Natural killer cell (primary cell): Measurements from ENCODE around the gene CMTM1. TPM values are rescaled to one million over a fixed set of nuclear protein-coding genes. Genes with fewer than 3 reads are reported as not detected.
A peak's percentile ranks its signal among the peaks of the same experiment; 100 is the strongest.

ENCODE experiments used
- ATAC-seq, 3 donors: fragments of 150-1000 bp in 2 of 3; fragments of 200-7000 bp in 1 of 3; cut with Tn5 transposase; 1 replicate in 1 of 3; 2 replicates in 2 of 3; pipeline ENCODE4 v1.10.0; 2021; ENCODE audit warnings: mild to moderate bottlenecking in 2 of 3, moderate library complexity in 2 of 3
- DNase-seq, 2 donors: peaks; one replicate each; pipeline versions ENCODE4 v3.0.0 to v3.0.0-alpha.2; 2013 to 2021; ENCODE audit warnings: mixed read lengths in 1 of 2
- H3K27ac ChIP-seq: one replicate; pipeline ENCODE4 v1.5.1; 2013; ENCODE audit warnings: mild to moderate bottlenecking, low read length
- H3K27me3 ChIP-seq: one replicate; pipeline ENCODE4 v1.6.1; 2013; ENCODE audit warnings: low read length; ENCODE audit not compliant: control insufficient read depth, insufficient read depth
- H3K36me3 ChIP-seq: one replicate; pipeline ENCODE4 v1.6.1; 2013; ENCODE audit warnings: low read length; ENCODE audit not compliant: control insufficient read depth, insufficient read depth
- H3K4me1 ChIP-seq: one replicate; pipeline ENCODE4 v1.6.1; 2013; ENCODE audit warnings: low read length; ENCODE audit not compliant: control insufficient read depth, insufficient read depth
- H3K4me3 ChIP-seq: one replicate; pipeline ENCODE4 v1.5.1; 2013; ENCODE audit warnings: low read length
- H3K9me3 ChIP-seq: one replicate; pipeline ENCODE4 v1.6.1; 2013; ENCODE audit warnings: low read length; ENCODE audit not compliant: control insufficient read depth, insufficient read depth
- H3K27ac Mint-ChIP-seq, 2 donors: one replicate each; pipeline ENCODE4 v1.8.0; 2022; ENCODE audit warnings: mild to moderate bottlenecking in 2 of 2, mixed read lengths in 2 of 2, moderate library complexity in 1 of 2
- H3K27me3 Mint-ChIP-seq, 2 donors: one replicate each; pipeline ENCODE4 v1.8.0; 2022; ENCODE audit warnings: low read depth in 2 of 2, mixed read lengths in 2 of 2
- H3K36me3 Mint-ChIP-seq: one replicate; pipeline ENCODE4 v1.8.0; 2022; ENCODE audit warnings: mixed read lengths
- H3K4me1 Mint-ChIP-seq, 2 donors: one replicate each; pipeline ENCODE4 v1.8.0; 2022; ENCODE audit warnings: mixed read lengths in 2 of 2
- H3K4me3 Mint-ChIP-seq: one replicate; pipeline ENCODE4 v1.8.0; 2022; ENCODE audit warnings: mild to moderate bottlenecking, moderate library complexity, mixed read lengths
- H3K9me3 Mint-ChIP-seq, 2 donors: one replicate each; pipeline ENCODE4 v1.8.0; 2022; ENCODE audit warnings: mixed read lengths in 2 of 2
- CTCF ChIP-seq: fragments of 200-600 bp; IDR thresholded peaks from one replicate; pipeline ENCODE4 v1.8.0; 2022; ENCODE audit warnings: antibody characterized with exemption
- WGBS: methylation state at CpG from one replicate; pipeline ENCODE4 v1.1.7; 2013; ENCODE audit warnings: missing lambda C conversion rate; ENCODE audit not compliant: insufficient coverage; 5-methylcytosine and 5-hydroxymethylcytosine counted together
- intact Hi-C: fragments of 100-400 bp; cut with micrococcal nuclease; formaldehyde crosslinking; loops from one replicate; pipeline ENCODE4 v1.14.2; 2022
- total RNA-seq, 4 donors: library from RNA; stranded (reverse); fragments of 120-200 nt in 1 of 4; gene quantifications; one replicate each; pipeline versions ENCODE4 v1.2.3 to v1.2.4, GENCODE V29; 2013 to 2022

The CMTM1 gene
- total RNA-seq, 3 donors from 2014 or later (not counting 1 experiment from before 2014, with no cell fraction given) = 4.4 to 8.5 (median 7.8) TPM

DNA sequence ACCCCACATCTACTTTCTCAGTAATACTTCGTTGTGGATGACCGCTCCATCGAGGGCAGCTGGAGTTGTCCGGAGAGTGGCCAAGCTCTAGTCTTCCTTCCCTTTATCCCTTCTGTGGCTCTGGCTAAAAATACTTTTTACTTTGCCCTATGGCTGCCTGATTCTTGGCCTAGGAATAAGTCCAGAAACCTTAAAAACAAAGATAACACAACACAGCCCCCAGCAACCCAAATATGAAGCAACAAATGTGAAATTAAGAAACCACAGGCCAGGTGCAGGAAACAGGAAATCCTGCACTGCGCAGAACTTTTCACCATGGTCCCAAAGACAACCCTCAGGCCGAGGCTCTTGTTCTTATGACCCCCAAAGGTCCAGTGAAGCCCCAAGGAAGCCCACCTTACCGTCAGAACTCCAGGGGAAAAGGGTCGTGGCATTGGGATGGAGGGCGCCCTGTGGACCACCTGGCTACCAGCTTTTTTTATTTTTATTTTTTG, 42.3 kb upstream of the CMTM1 start:
- DNase-seq = peak in 1 of 2 donors; percentile 77

DNA sequence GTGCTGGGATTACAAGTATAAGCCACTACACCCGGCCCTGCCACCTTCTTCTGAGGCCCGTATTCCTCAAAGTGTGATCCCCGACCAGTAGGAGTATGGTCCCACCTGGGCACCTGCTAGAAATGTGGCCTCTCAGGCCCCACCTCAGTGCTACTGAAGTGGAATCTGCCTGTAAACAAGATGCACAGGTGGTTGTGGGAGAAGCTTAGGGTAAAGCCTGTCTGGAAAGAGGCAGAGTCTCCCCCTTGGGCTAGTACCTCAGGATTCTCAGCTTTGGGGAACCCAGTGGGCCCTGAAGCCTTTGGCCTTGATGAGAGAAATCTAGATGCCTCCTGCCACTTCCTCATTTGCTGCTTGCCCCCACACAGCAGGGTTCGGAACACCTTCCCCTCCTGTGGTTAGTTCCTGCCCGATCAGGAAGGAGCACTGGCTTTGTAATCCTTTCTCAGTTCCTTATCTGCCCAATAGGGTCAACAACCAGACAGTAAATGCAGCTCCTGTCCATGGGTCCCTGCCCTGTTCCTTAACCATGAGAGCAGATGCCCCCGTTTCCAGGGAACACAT, 41.6 kb upstream of the CMTM1 start:
- H3K27ac ChIP-seq = peak overlapping the region; percentile 87
- DNase-seq = peak in 1 of 2 donors; percentile 54
- Mint-ChIP-seq H3K36me3 (no peaks in the 10 kb centered on the region), H3K9me3 (no peaks in the 10 kb centered on the region), H3K27ac (peak overlapping the region; percentile 91 to 99), H3K4me3 (peak overlapping the region; percentile 61), H3K27me3 (no peaks in the 10 kb centered on the region), H3K4me1 (peaks cover 61 to 66% of the 10 kb centered on the region in 2 donors)
- ATAC-seq = peak; percentile 19 to 74 (median 22)
- H3K27me3 ChIP-seq = no peaks in the 10 kb centered on the region
- no peak for TF ChIP-seq CTCF
- peaks cover 77% of the 10 kb centered on the region for H3K4me1 ChIP-seq
- H3K4me3 ChIP-seq = no peak overlapping the region
- 19% methylated on average over 6 of the region's 6 CpGs for WGBS
- intact Hi-C loops = no loop called here
- H3K9me3 ChIP-seq = no peaks in the 10 kb centered on the region
- peaks cover 3% of the 10 kb centered on the region for H3K36me3 ChIP-seq

More for the DNA sequence above, 42.3 kb upstream of the CMTM1 start:
- Mint-ChIP-seq H3K4me3 (peak overlapping the region; percentile 84), H3K27me3 (no peaks in the 10 kb centered on the region), H3K4me1 (peaks cover 66 to 71% of the 10 kb centered on the region in 2 donors), H3K27ac (peak overlapping the region; percentile 91 to 99), H3K36me3 (no peaks in the 10 kb centered on the region), H3K9me3 (no peaks in the 10 kb centered on the region)
- peak overlapping the region; percentile 87 for H3K27ac ChIP-seq
- peaks cover 84% of the 10 kb centered on the region for H3K4me1 ChIP-seq
- WGBS = 17% methylated on average over 9 of the region's 9 CpGs
- intact Hi-C loops = no loop called here
- no peak for TF ChIP-seq CTCF
- peaks cover 3% of the 10 kb centered on the region for H3K36me3 ChIP-seq
- peak overlapping the region; percentile 1 for H3K4me3 ChIP-seq
- no peaks in the 10 kb centered on the region for H3K9me3 ChIP-seq
- no peaks in the 10 kb centered on the region for H3K27me3 ChIP-seq
- peak; percentile 47 to 58 (median 53) for ATAC-seq

GRCh38 chr16:66525396-66526180, 40.7 kb upstream of the CMTM1 start:
- no peaks in the 10 kb centered on the region for H3K27me3 ChIP-seq
- H3K36me3 ChIP-seq = peaks cover 3% of the 10 kb centered on the region
- no peaks in the 10 kb centered on the region for H3K9me3 Mint-ChIP-seq
- no peaks in the 10 kb centered on the region for H3K36me3 Mint-ChIP-seq
- peak overlapping the region; percentile 61 for H3K4me3 Mint-ChIP-seq
- no peak overlapping the region for H3K4me3 ChIP-seq
- no peak for TF ChIP-seq CTCF
- peak in 2 of 3 donors; percentile 35 to 69 for ATAC-seq
- 62% methylated on average over 9 of the region's 9 CpGs for WGBS
- intact Hi-C loops = no loop called here
- H3K4me1 Mint-ChIP-seq = peaks cover 52 to 57% of the 10 kb centered on the region in 2 donors
- no peaks in the 10 kb centered on the region for H3K27me3 Mint-ChIP-seq
- H3K27ac ChIP-seq = peak overlapping the region; percentile 87
- peaks cover 68% of the 10 kb centered on the region for H3K4me1 ChIP-seq
- H3K27ac Mint-ChIP-seq = peak overlapping the region; percentile 91 to 99
- H3K9me3 ChIP-seq = no peaks in the 10 kb centered on the region
- DNase-seq = peak in 1 of 2 donors; percentile 34
